Measurements from ENCODE around the gene KCNH2. TPM values are rescaled to one million over a fixed set of nuclear protein-coding genes. Genes with fewer than 3 reads are reported as not detected.

KCNH2 gene
- total RNA-seq, 1 experiment from 2014 or later = 16.2 TPM

DNA sequence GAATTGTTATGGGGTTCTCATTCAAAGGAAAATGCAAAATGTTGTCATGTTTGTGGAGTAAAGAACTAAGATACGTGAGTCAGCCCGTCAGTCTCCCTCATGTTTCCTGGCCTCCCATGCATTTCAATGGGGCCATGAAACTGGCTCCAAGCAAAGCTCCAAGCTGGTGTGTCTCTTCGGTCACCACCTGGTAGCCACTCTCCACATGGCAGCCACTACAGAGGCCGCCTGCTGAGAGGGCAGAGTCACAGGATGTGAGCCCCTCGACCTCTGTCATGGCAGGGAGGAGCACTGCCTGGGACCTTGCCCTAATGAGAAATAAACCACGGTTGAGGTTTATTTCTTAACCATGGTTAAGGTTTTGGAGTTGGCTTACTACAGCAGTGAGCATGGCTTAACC lies 63.2 kb downstream of the KCNH2 start:
- Mint-ChIP-seq H3K4me3 (no peak overlapping the region), H3K27ac (no peak overlapping the region), H3K4me1 (peaks cover 11% of the 10 kb centered on the region), H3K27me3 (ENCODE audit: low read depth) (peaks cover 7% of the 10 kb centered on the region), H3K9me3 (no peaks in the 10 kb centered on the region), H3K36me3 (no peaks in the 10 kb centered on the region)
- POLR2A ChIA-PET = no interaction called here
- ATAC-seq (no peak), DNase-seq (ENCODE audit: low spot score) (no peak)
- CTCF ChIA-PET = interaction anchor here (2.1 kb wide), 1 partner anchor 17 kb away, joined by 8 read pairs; no protein-coding TSS in a partner anchor
- TF ChIP-seq NR1H2 (CRISPR knock-in tag; IDR thresholded peaks at IDR 0.05) = no peak
- TF ChIP-seq ZNF416 (CRISPR knock-in tag; IDR thresholded peaks at IDR 0.05) = no peak
- no peak for TF ChIP-seq STAT6 (CRISPR knock-in tag; conservative IDR thresholded peaks at IDR 0.05; ENCODE audit: low read depth)
- no peak for TF ChIP-seq ZNF532 (CRISPR knock-in tag; IDR thresholded peaks at IDR 0.05; ENCODE audit: borderline replicate concordance)
- TF ChIP-seq NR2C2 (CRISPR knock-in tag; IDR thresholded peaks at IDR 0.05) = no peak
- no peak for TF ChIP-seq GRHL2 (CRISPR knock-in tag; IDR thresholded peaks at IDR 0.05; ENCODE audit: insufficient replicate concordance, severe bottlenecking)
- TF ChIP-seq, protein P1, sequence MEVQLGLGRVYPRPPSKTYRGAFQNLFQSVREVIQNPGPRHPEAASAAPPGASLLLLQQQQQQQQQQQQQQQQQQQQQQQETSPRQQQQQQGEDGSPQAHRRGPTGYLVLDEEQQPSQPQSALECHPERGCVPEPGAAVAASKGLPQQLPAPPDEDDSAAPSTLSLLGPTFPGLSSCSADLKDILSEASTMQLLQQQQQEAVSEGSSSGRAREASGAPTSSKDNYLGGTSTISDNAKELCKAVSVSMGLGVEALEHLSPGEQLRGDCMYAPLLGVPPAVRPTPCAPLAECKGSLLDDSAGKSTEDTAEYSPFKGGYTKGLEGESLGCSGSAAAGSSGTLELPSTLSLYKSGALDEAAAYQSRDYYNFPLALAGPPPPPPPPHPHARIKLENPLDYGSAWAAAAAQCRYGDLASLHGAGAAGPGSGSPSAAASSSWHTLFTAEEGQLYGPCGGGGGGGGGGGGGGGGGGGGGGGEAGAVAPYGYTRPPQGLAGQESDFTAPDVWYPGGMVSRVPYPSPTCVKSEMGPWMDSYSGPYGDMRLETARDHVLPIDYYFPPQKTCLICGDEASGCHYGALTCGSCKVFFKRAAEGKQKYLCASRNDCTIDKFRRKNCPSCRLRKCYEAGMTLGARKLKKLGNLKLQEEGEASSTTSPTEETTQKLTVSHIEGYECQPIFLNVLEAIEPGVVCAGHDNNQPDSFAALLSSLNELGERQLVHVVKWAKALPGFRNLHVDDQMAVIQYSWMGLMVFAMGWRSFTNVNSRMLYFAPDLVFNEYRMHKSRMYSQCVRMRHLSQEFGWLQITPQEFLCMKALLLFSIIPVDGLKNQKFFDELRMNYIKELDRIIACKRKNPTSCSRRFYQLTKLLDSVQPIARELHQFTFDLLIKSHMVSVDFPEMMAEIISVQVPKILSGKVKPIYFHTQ (CRISPR knock-in tag; IDR thresholded peaks at IDR 0.05) = no peak
- TF ChIP-seq, protein P2, sequence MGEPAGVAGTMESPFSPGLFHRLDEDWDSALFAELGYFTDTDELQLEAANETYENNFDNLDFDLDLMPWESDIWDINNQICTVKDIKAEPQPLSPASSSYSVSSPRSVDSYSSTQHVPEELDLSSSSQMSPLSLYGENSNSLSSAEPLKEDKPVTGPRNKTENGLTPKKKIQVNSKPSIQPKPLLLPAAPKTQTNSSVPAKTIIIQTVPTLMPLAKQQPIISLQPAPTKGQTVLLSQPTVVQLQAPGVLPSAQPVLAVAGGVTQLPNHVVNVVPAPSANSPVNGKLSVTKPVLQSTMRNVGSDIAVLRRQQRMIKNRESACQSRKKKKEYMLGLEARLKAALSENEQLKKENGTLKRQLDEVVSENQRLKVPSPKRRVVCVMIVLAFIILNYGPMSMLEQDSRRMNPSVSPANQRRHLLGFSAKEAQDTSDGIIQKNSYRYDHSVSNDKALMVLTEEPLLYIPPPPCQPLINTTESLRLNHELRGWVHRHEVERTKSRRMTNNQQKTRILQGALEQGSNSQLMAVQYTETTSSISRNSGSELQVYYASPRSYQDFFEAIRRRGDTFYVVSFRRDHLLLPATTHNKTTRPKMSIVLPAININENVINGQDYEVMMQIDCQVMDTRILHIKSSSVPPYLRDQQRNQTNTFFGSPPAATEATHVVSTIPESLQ (CRISPR knock-in tag; IDR thresholded peaks at IDR 0.05) = no peak
- no peak for TF ChIP-seq PRDM15 (CRISPR knock-in tag; IDR thresholded peaks at IDR 0.05)
- TF ChIP-seq CREM (CRISPR knock-in tag; IDR thresholded peaks at IDR 0.05) = no peak
- no peak for TF ChIP-seq OVOL2 (CRISPR knock-in tag; IDR thresholded peaks at IDR 0.05; ENCODE audit: borderline replicate concordance)
- no peak for TF ChIP-seq JUN (CRISPR knock-in tag; IDR thresholded peaks at IDR 0.05)
- TF ChIP-seq, protein P3, sequence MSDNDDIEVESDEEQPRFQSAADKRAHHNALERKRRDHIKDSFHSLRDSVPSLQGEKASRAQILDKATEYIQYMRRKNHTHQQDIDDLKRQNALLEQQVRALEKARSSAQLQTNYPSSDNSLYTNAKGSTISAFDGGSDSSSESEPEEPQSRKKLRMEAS (CRISPR knock-in tag; IDR thresholded peaks at IDR 0.05) = no peak
- TF ChIP-seq MLX (CRISPR knock-in tag; IDR thresholded peaks at IDR 0.05) = no peak
- TF ChIP-seq ZNF219 (CRISPR knock-in tag; IDR thresholded peaks at IDR 0.05; ENCODE audit: borderline replicate concordance) = no peak
- TF ChIP-seq HMGA2 (CRISPR knock-in tag; IDR thresholded peaks at IDR 0.05) = no peak
- TF ChIP-seq, protein P4, sequence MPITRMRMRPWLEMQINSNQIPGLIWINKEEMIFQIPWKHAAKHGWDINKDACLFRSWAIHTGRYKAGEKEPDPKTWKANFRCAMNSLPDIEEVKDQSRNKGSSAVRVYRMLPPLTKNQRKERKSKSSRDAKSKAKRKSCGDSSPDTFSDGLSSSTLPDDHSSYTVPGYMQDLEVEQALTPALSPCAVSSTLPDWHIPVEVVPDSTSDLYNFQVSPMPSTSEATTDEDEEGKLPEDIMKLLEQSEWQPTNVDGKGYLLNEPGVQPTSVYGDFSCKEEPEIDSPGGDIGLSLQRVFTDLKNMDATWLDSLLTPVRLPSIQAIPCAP (CRISPR knock-in tag; IDR thresholded peaks at IDR 0.05) = no peak
- TF ChIP-seq, protein P5, sequence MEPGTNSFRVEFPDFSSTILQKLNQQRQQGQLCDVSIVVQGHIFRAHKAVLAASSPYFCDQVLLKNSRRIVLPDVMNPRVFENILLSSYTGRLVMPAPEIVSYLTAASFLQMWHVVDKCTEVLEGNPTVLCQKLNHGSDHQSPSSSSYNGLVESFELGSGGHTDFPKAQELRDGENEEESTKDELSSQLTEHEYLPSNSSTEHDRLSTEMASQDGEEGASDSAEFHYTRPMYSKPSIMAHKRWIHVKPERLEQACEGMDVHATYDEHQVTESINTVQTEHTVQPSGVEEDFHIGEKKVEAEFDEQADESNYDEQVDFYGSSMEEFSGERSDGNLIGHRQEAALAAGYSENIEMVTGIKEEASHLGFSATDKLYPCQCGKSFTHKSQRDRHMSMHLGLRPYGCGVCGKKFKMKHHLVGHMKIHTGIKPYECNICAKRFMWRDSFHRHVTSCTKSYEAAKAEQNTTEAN (CRISPR knock-in tag; IDR thresholded peaks at IDR 0.05) = no peak
- no peak for TF ChIP-seq NFE2L1 (CRISPR knock-in tag; IDR thresholded peaks at IDR 0.05)

Data from WTC11 (cell line).